ENCODE data around the gene CFAP107.
"Not testable (repeated sequence)": the region's sequence is repeated elsewhere in the genome, so short reads cannot be mapped to it uniquely, and the experiment has no call there.

DNA sequence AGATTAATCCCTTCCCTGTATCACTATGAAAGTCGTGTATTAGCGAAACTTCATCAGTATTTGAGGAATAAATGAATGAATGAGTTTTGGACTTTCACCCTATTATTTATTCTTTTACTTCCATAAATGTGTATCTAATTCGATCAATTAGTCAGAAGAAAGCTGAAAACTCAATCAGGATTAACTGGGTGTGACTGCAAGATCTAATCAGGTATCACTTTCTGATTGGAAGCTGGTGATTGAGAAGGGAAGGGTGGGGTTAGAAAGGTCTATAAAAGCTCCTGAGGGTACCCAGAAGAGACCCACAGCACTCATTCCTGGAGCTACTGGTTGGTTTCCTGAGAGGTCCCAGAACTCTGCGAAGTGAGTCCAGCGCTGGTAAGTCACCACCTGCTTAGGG is 45.1 kb downstream of the CFAP107 start, which contains the start of gene PRAMEF1:
- TF ChIP-seq, protein P1, sequence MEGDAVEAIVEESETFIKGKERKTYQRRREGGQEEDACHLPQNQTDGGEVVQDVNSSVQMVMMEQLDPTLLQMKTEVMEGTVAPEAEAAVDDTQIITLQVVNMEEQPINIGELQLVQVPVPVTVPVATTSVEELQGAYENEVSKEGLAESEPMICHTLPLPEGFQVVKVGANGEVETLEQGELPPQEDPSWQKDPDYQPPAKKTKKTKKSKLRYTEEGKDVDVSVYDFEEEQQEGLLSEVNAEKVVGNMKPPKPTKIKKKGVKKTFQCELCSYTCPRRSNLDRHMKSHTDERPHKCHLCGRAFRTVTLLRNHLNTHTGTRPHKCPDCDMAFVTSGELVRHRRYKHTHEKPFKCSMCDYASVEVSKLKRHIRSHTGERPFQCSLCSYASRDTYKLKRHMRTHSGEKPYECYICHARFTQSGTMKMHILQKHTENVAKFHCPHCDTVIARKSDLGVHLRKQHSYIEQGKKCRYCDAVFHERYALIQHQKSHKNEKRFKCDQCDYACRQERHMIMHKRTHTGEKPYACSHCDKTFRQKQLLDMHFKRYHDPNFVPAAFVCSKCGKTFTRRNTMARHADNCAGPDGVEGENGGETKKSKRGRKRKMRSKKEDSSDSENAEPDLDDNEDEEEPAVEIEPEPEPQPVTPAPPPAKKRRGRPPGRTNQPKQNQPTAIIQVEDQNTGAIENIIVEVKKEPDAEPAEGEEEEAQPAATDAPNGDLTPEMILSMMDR (IDR thresholded peaks at IDR 0.05) = not testable (repeated sequence)
- TF ChIP-seq POLR2AphosphoS5 (IDR thresholded peaks at IDR 0.05; ENCODE audit: insufficient read depth in 1 of 2, low read depth in 1 of 2) = not testable (repeated sequence)
